ENCODE data around the gene SVOPL. TPM values are rescaled to one million over a fixed set of nuclear protein-coding genes. Genes with fewer than 3 reads are reported as not detected.
A peak's percentile ranks its signal among the peaks of the same experiment; 100 is the strongest.

The SVOPL gene
- total RNA-seq, 1 experiment from 2014 or later = 1.1 TPM

DNA sequence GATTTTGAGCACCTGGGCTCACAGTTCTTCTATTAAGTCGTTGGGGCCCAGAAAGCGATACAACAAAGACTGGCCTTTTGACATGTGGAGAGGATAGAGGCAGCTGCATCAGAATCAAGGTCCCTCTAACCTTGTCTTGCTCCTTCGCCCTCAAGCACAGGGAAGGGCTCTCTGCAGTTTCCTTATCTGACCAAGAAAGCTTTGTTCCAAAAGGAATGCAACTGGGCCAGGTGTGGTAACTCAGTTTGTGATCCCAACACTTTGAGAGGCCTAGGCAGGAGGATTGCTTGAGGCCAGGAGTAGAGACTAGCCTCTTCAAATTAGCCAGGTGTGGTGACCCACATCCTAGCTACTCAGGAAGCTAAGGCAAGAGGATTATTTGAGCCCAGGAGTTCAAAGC lies 32.2 kb downstream of the SVOPL start:
- Mint-ChIP-seq H3K4me3 (no peak overlapping the region), H3K4me1 (peaks cover 48 to 57% of the 10 kb centered on the region in 2 experiments), H3K9me3 (peaks cover 11 to 19% of the 10 kb centered on the region in 2 experiments), H3K27ac (peak overlapping the region in 1 of 3 experiments; percentile 64; a peak in 1 of 7 replicates), H3K27me3 (ENCODE audit: low read depth) (no peaks in the 10 kb centered on the region), H3K36me3 (ENCODE audit: insufficient read depth in 1 of 3, low read depth in 3 of 3) (peaks cover 0 to 17% (median 8%) of the 10 kb centered on the region in 3 experiments; a peak in 6 of 7 replicates)
- Histone ChIP-seq H3K4ac (ENCODE audit: low read depth, low read length) (no peak overlapping the region), H3K14ac (ENCODE audit: insufficient read depth, low read length) (no peak overlapping the region), H3K18ac (ENCODE audit: insufficient read length, low read depth, low read length) (no peak overlapping the region), H3K9ac (ENCODE audit: extremely low read depth, insufficient read length, low read length) (no peak overlapping the region), H4K20me1 (ENCODE audit: control insufficient read depth, insufficient read depth, insufficient read length) (no peaks in the 10 kb centered on the region), H3K4me1 (ENCODE audit: insufficient read depth, low read length) (peaks cover 17% of the 10 kb centered on the region; the same call in 1 of the 2 replicates), H2BK5ac (ENCODE audit: insufficient read length, low read length) (no peak overlapping the region), H2AFZ (ENCODE audit: low read length) (no peak overlapping the region), H3K79me2 (ENCODE audit: insufficient read depth, low read length) (no peaks in the 10 kb centered on the region), H2BK15ac (ENCODE audit: low read depth, low read length) (no peak overlapping the region), H2BK120ac (ENCODE audit: low read depth, low read length, poor library complexity, severe bottlenecking) (no peak overlapping the region), H4K8ac (replicated peaks; ENCODE audit: insufficient read length, low read depth, low read length) (no peak overlapping the region), H3K23ac (ENCODE audit: insufficient read length, low read depth, low read length) (no peak overlapping the region), H2BK20ac (ENCODE audit: low read depth, low read length, poor library complexity, severe bottlenecking) (no peak overlapping the region), H2BK12ac (ENCODE audit: insufficient read length, low read depth, low read length) (no peak overlapping the region), H3K23me2 (ENCODE audit: insufficient read length, low read depth, low read length, poor library complexity, severe bottlenecking) (peaks cover 3% of the 10 kb centered on the region), H3K27ac (ENCODE audit: insufficient read length, low read depth, low read length) (no peak overlapping the region), H3K9me3 (ENCODE audit: control insufficient read depth, low read depth, low read length) (no peaks in the 10 kb centered on the region), H3K79me1 (ENCODE audit: insufficient read depth, low read depth, low read length, poor library complexity, severe bottlenecking) (no peaks in the 10 kb centered on the region), H4K5ac (ENCODE audit: insufficient read length, low read depth, low read length) (no peak overlapping the region), H3T11ph (ENCODE audit: low read length) (no peak overlapping the region), H4K91ac (ENCODE audit: insufficient read length, low read depth, low read length) (no peak overlapping the region), H3K27me3 (ENCODE audit: insufficient read depth, low read length) (no peaks in the 10 kb centered on the region), H2AK5ac (ENCODE audit: insufficient read length, low read length) (no peak overlapping the region), H3K4me2 (ENCODE audit: insufficient read depth, insufficient read length, low read length) (no peak overlapping the region), H3K56ac (ENCODE audit: insufficient read length, low read depth, low read length) (no peak overlapping the region)
- DNase-seq = no peak
- TF ChIP-seq, protein P1, sequence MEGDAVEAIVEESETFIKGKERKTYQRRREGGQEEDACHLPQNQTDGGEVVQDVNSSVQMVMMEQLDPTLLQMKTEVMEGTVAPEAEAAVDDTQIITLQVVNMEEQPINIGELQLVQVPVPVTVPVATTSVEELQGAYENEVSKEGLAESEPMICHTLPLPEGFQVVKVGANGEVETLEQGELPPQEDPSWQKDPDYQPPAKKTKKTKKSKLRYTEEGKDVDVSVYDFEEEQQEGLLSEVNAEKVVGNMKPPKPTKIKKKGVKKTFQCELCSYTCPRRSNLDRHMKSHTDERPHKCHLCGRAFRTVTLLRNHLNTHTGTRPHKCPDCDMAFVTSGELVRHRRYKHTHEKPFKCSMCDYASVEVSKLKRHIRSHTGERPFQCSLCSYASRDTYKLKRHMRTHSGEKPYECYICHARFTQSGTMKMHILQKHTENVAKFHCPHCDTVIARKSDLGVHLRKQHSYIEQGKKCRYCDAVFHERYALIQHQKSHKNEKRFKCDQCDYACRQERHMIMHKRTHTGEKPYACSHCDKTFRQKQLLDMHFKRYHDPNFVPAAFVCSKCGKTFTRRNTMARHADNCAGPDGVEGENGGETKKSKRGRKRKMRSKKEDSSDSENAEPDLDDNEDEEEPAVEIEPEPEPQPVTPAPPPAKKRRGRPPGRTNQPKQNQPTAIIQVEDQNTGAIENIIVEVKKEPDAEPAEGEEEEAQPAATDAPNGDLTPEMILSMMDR (conservative IDR thresholded peaks at IDR 0.05) = no peak
- WGBS (ENCODE audit: extremely low coverage, insufficient read length, low lambda C conversion rate) = no CpG with 5 or more reads among the region's 3 CpGs
